Hematopoietic multipotent progenitor cell treated with erythropoietin and hydrocortisone succinate and interleukin-3 and kit ligand, for 6 days (in vitro differentiated cells): ENCODE results near the gene TVP23B.
"Not testable (repeated sequence)": the region's sequence is repeated elsewhere in the genome, so short reads cannot be mapped to it uniquely, and the experiment has no call there.

Experiments
- DNase-seq: peaks from one replicate; pipeline ENCODE4 v3.0.0-alpha.2; 2015

TVP23B gene

GRCh38 chr17:18794841-18795240 lies 13.9 kb downstream of the TVP23B start:
- DNase-seq = not testable (repeated sequence)

- DNase-seq = not testable (repeated sequence)
Measured at GRCh38 chr17:18796887-18797286, 15.9 kb downstream of the TVP23B start.

GRCh38 chr17:18803458-18804245 lies 22.7 kb downstream of the TVP23B start:
- DNase-seq = not testable (repeated sequence)

- DNase-seq = peak; percentile 38
Measured at GRCh38 chr17:18815924-18816323, 34.9 kb downstream of the TVP23B start.

GRCh38 chr17:18816489-18817371 lies 35.7 kb downstream of the TVP23B start:
- peak; percentile 84 for DNase-seq

- not testable (repeated sequence) for DNase-seq
Measured at GRCh38 chr17:18821430-18821829, 40.4 kb downstream of the TVP23B start.

GRCh38 chr17:18827613-18828012 lies 46.6 kb downstream of the TVP23B start:
- DNase-seq = not testable (repeated sequence)

- DNase-seq = no peak
Measured at GRCh38 chr17:18848501-18848900, 67.5 kb downstream of the TVP23B start.

- no peak for DNase-seq
Measured at GRCh38 chr17:18850679-18851078, 69.7 kb downstream of the TVP23B start.

GRCh38 chr17:18851201-18851600 lies 70.2 kb downstream of the TVP23B start:
- peak; percentile 33 for DNase-seq

GRCh38 chr17:18854956-18855355 lies 74.0 kb downstream of the TVP23B start:
- DNase-seq = no peak

- peak; percentile 98 for DNase-seq
Measured at GRCh38 chr17:18855831-18856569, 75.0 kb downstream of the TVP23B start.
